WTC11 (cell line): Measurements from ENCODE around the gene CACNA1F. TPM values are rescaled to one million over a fixed set of nuclear protein-coding genes. Genes with fewer than 3 reads are reported as not detected.

Experiments used
- ATAC-seq: fragments of 200-7000 bp; cut with Tn5 transposase; 2 replicates; pipeline ENCODE4 v1.10.0; 2021; ENCODE audit warnings: mild to moderate bottlenecking, moderate library complexity
- CTCF ChIA-PET: fragments of 300-600 bp; sonication (Branson Sonifier 250); formaldehyde crosslinking; loops from one replicate; lab custom pipeline; 2021; ENCODE audit warnings: antibody characterized with exemption; lab: Charles Lee
- POLR2A ChIA-PET: fragments of 350-600 bp; sonication (Branson Sonifier 250); formaldehyde crosslinking; loops from one replicate; lab custom pipeline; 2021; ENCODE audit warnings: antibody characterized with exemption; lab: Charles Lee
- DNase-seq: peaks from one replicate; pipeline ENCODE4 v3.0.0; 2021; ENCODE audit warnings: low spot score
- H3K27ac Mint-ChIP-seq: 2 replicates; pipeline ENCODE4 v1.8.0; 2021; ENCODE audit warnings: mixed read lengths
- H3K27me3 Mint-ChIP-seq: 2 replicates; pipeline ENCODE4 v1.8.0; 2021; ENCODE audit warnings: low read depth, mild to moderate bottlenecking, moderate library complexity, mixed read lengths
- H3K36me3 Mint-ChIP-seq: 2 replicates; pipeline ENCODE4 v1.8.0; 2021; ENCODE audit warnings: mixed read lengths
- H3K4me1 Mint-ChIP-seq: 2 replicates; pipeline ENCODE4 v1.8.0; 2022; ENCODE audit warnings: mixed read lengths
- H3K4me3 Mint-ChIP-seq: 2 replicates; pipeline ENCODE4 v1.8.0; 2021; ENCODE audit warnings: mild to moderate bottlenecking, moderate library complexity, mixed read lengths
- H3K9me3 Mint-ChIP-seq: 2 replicates; pipeline ENCODE4 v1.8.0; 2021; ENCODE audit warnings: mixed read lengths
- CREB1 ChIP-seq: sonication (generic); formaldehyde crosslinking; IDR thresholded peaks from 2 replicates; pipeline ENCODE4 v1.8.0; 2023; ENCODE audit warnings: mild to moderate bottlenecking, missing genetic modification reagents
- JAZF1 ChIP-seq: fragments of 250-450 bp; sonication (Bioruptor Pico); IDR thresholded peaks from 2 replicates; pipeline ENCODE4 v1.9.0; 2021; ENCODE audit warnings: moderate library complexity, mild to moderate bottlenecking, inconsistent platforms
- NFYB ChIP-seq: sonication (generic); formaldehyde crosslinking; conservative IDR thresholded peaks from 2 replicates; pipeline ENCODE4 v1.8.0; 2022; ENCODE audit warnings: low read depth, missing genetic modification reagents
- NR1H2 ChIP-seq: sonication (generic); formaldehyde crosslinking; IDR thresholded peaks from 2 replicates; pipeline ENCODE4 v1.9.0; 2021; ENCODE audit warnings: mild to moderate bottlenecking, moderate library complexity, missing genetic modification reagents
- PRRX2 ChIP-seq: fragments of 250-450 bp; sonication (Bioruptor Pico); IDR thresholded peaks from 2 replicates; pipeline ENCODE4 v1.8.0; 2021; ENCODE audit warnings: mild to moderate bottlenecking
- RELA ChIP-seq: sonication (generic); formaldehyde crosslinking; IDR thresholded peaks from 2 replicates; pipeline ENCODE4 v1.8.1; 2022; ENCODE audit warnings: missing genetic modification reagents, mild to moderate bottlenecking, borderline replicate concordance
- SOX15 ChIP-seq: fragments of 250-450 bp; sonication (Bioruptor Pico); IDR thresholded peaks from 2 replicates; pipeline ENCODE4 v1.9.0; 2021; ENCODE audit warnings: mild to moderate bottlenecking
- ZBTB21 ChIP-seq: sonication (generic); formaldehyde crosslinking; IDR thresholded peaks from 2 replicates; pipeline ENCODE4 v1.8.1; 2023; ENCODE audit warnings: mild to moderate bottlenecking, missing genetic modification reagents, borderline replicate concordance
- ZNF121 ChIP-seq: sonication (generic); formaldehyde crosslinking; IDR thresholded peaks from 2 replicates; pipeline ENCODE4 v1.8.0; 2023; ENCODE audit warnings: missing genetic modification reagents
- ZNF416 ChIP-seq: fragments of 250-450 bp; sonication (Bioruptor Pico); IDR thresholded peaks from 2 replicates; pipeline ENCODE4 v1.9.0; 2021; ENCODE audit warnings: mild to moderate bottlenecking, inconsistent platforms
- ZNF671 ChIP-seq: fragments of 250-450 bp; sonication (Bioruptor Pico); IDR thresholded peaks from 2 replicates; pipeline ENCODE4 v1.8.0; 2021; ENCODE audit warnings: mild to moderate bottlenecking
- total RNA-seq: library from RNA; stranded (reverse); gene quantifications from 3 replicates; pipeline ENCODE4 v1.2.3, GENCODE V29; 2021
- TF ChIP-seq, protein P1 (sequence below): sonication (generic); formaldehyde crosslinking; IDR thresholded peaks from 2 replicates; pipeline ENCODE4 v1.8.0; 2022; ENCODE audit warnings: missing genetic modification reagents
- TF ChIP-seq, protein P2 (sequence below): fragments of 250-450 bp; sonication (Bioruptor Pico); IDR thresholded peaks from 2 replicates; pipeline ENCODE4 v1.9.0; 2021; ENCODE audit warnings: mild to moderate bottlenecking
- TF ChIP-seq, protein P3 (sequence below): sonication (generic); formaldehyde crosslinking; conservative IDR thresholded peaks from 2 replicates; pipeline ENCODE4 v1.8.1; 2022; ENCODE audit warnings: mild to moderate bottlenecking, missing genetic modification reagents
- TF ChIP-seq, protein P4 (sequence below): sonication (generic); formaldehyde crosslinking; IDR thresholded peaks from 2 replicates; pipeline ENCODE4 v1.8.1; 2023; ENCODE audit warnings: mild to moderate bottlenecking, missing genetic modification reagents
- TF ChIP-seq, protein P5 (sequence below): fragments of 250-450 bp; sonication (Bioruptor Pico); IDR thresholded peaks from 2 replicates; pipeline ENCODE4 v1.8.0; 2021; ENCODE audit warnings: mild to moderate bottlenecking
- TF ChIP-seq, protein P6 (sequence below): sonication (generic); formaldehyde crosslinking; IDR thresholded peaks from 2 replicates; pipeline ENCODE4 v1.8.1; 2022; ENCODE audit warnings: missing genetic modification reagents, borderline replicate concordance
- TF ChIP-seq, protein P7 (sequence below): sonication (generic); formaldehyde crosslinking; IDR thresholded peaks from 2 replicates; pipeline ENCODE4 v1.8.0; 2022; ENCODE audit warnings: mild to moderate bottlenecking, missing genetic modification reagents

The CACNA1F gene
- total RNA-seq, 1 experiment from 2014 or later, result 1.6 TPM

DNA sequence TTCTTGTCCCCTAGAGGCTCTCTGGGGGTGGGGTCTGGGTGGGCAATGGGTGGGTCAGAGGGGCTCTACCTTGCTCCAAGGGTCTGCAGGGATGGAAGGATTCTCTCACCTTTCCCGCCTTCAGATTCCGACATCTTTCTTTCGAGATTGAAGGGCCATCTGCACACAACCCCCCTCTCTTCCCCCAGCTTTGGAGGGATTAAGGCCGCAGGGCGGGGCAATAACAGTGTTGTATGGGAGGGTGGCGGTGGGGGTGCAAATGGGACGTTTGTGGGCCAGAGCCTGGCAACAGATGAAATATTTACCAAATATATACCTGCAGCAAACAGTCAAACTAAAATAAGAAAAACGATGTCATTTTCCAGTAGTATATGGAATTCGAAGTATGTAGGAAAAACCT, at the start of gene CACNA1F (continued):
- TF ChIP-seq, protein P1, sequence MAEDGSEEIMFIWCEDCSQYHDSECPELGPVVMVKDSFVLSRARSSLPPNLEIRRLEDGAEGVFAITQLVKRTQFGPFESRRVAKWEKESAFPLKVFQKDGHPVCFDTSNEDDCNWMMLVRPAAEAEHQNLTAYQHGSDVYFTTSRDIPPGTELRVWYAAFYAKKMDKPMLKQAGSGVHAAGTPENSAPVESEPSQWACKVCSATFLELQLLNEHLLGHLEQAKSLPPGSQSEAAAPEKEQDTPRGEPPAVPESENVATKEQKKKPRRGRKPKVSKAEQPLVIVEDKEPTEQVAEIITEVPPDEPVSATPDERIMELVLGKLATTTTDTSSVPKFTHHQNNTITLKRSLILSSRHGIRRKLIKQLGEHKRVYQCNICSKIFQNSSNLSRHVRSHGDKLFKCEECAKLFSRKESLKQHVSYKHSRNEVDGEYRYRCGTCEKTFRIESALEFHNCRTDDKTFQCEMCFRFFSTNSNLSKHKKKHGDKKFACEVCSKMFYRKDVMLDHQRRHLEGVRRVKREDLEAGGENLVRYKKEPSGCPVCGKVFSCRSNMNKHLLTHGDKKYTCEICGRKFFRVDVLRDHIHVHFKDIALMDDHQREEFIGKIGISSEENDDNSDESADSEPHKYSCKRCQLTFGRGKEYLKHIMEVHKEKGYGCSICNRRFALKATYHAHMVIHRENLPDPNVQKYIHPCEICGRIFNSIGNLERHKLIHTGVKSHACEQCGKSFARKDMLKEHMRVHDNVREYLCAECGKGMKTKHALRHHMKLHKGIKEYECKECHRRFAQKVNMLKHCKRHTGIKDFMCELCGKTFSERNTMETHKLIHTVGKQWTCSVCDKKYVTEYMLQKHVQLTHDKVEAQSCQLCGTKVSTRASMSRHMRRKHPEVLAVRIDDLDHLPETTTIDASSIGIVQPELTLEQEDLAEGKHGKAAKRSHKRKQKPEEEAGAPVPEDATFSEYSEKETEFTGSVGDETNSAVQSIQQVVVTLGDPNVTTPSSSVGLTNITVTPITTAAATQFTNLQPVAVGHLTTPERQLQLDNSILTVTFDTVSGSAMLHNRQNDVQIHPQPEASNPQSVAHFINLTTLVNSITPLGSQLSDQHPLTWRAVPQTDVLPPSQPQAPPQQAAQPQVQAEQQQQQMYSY (CRISPR knock-in tag), result no peak
- TF ChIP-seq PRRX2, result no peak
- TF ChIP-seq, all 79 proteins: peak for 0

DNA sequence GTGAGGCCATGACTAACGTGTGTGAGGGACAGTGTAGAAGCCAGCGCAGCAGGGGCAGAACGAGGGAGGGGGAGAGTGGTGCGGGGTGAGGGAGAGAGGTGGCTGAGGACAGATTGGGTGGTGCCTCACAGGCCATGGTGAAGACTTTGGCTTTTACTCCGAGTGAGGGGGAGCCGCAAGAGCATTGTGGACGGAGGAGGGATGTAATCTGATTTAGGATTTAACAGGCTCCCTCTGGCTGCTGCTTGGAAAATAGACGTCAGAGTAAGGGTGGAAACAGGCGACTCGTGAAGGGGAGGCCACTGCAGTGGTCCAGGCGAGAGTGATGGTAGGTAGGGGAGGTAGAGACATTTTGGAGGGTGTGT, 49.5 kb upstream of the CACNA1F start:
- ChIA-PET CTCF (no interaction called here), POLR2A (no interaction called here)
- no peaks in the 10 kb centered on the region for H3K9me3 Mint-ChIP-seq
- H3K36me3 Mint-ChIP-seq, result no peaks in the 10 kb centered on the region
- H3K27ac Mint-ChIP-seq, result no peak overlapping the region; the same call in 1 of the 2 replicates
- H3K4me1 Mint-ChIP-seq, result peaks cover 10% of the 10 kb centered on the region
- H3K27me3 Mint-ChIP-seq, result no peaks in the 10 kb centered on the region
- TF ChIP-seq ZBTB21, result no peak
- ATAC-seq (peak; percentile 86), DNase-seq (peak; percentile 17)
- no peak overlapping the region for H3K4me3 Mint-ChIP-seq

DNA sequence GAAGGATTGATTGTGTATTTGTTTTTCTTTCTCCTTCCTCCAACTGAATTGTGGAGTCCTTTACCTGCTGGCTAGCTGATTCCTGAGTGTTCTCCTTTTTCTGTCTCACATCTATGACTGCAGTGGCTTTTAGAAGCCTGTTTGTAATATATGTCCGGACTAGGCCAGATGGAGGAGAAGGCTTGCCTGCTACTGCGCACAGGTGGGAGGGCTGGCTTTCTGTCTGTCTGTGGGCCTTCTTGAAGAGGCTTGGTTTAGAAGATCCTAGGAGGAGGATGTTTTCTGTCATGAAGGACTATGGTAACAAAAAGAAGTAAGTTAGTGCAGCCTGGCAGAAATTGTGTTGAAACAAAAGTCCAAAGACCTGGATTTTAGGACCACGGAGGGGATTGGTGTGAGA, 44.9 kb upstream of the CACNA1F start:
- peaks cover under 1% of the 10 kb centered on the region; the same call in 1 of the 2 replicates for H3K36me3 Mint-ChIP-seq
- no peaks in the 10 kb centered on the region for H3K27me3 Mint-ChIP-seq
- TF ChIP-seq CREB1 (CRISPR knock-in tag) (no peak), SOX15 (CRISPR knock-in tag) (no peak)
- TF ChIP-seq, protein P2, sequence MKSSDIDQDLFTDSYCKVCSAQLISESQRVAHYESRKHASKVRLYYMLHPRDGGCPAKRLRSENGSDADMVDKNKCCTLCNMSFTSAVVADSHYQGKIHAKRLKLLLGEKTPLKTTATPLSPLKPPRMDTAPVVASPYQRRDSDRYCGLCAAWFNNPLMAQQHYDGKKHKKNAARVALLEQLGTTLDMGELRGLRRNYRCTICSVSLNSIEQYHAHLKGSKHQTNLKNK (CRISPR knock-in tag), result no peak
- TF ChIP-seq, protein P3, sequence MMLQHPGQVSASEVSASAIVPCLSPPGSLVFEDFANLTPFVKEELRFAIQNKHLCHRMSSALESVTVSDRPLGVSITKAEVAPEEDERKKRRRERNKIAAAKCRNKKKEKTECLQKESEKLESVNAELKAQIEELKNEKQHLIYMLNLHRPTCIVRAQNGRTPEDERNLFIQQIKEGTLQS (CRISPR knock-in tag), result no peak
- TF ChIP-seq, protein P4, sequence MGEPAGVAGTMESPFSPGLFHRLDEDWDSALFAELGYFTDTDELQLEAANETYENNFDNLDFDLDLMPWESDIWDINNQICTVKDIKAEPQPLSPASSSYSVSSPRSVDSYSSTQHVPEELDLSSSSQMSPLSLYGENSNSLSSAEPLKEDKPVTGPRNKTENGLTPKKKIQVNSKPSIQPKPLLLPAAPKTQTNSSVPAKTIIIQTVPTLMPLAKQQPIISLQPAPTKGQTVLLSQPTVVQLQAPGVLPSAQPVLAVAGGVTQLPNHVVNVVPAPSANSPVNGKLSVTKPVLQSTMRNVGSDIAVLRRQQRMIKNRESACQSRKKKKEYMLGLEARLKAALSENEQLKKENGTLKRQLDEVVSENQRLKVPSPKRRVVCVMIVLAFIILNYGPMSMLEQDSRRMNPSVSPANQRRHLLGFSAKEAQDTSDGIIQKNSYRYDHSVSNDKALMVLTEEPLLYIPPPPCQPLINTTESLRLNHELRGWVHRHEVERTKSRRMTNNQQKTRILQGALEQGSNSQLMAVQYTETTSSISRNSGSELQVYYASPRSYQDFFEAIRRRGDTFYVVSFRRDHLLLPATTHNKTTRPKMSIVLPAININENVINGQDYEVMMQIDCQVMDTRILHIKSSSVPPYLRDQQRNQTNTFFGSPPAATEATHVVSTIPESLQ (CRISPR knock-in tag), result no peak
- TF ChIP-seq, all 79 proteins: peak for 0
- ATAC-seq (no peak), DNase-seq (no peak)
- ChIA-PET CTCF (no interaction called here), POLR2A (no interaction called here)
- no peaks in the 10 kb centered on the region for H3K9me3 Mint-ChIP-seq
- H3K4me1 Mint-ChIP-seq, result peaks cover 17% of the 10 kb centered on the region
- H3K4me3 Mint-ChIP-seq, result no peak overlapping the region
- H3K27ac Mint-ChIP-seq, result 0 out of 2 replicates have a peak overlapping the region, but pooled peaks have one; percentile 54

DNA sequence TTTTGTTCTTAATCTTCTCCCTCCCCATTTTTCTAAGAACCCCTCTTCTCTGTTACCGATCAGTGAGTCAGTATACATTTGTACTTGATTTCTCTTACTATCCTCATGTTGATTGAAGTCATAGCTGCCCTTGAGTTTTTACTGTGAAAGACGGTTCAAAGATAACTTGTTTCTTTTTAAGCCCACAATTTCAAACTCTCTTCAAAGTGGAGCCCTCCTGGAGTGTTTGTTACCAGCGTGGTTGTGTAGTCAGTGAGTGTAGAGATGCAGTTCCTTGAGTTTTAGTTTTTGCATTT, 44.3 kb upstream of the CACNA1F start:
- no peaks in the 10 kb centered on the region for H3K27me3 Mint-ChIP-seq
- ATAC-seq (no peak), DNase-seq (no peak)
- H3K36me3 Mint-ChIP-seq, result peaks cover 2% of the 10 kb centered on the region; the same call in 1 of the 2 replicates
- ChIA-PET CTCF (no interaction called here), POLR2A (no interaction called here)
- no peak overlapping the region for H3K4me3 Mint-ChIP-seq
- H3K9me3 Mint-ChIP-seq, result no peaks in the 10 kb centered on the region
- 0 out of 2 replicates have a peak overlapping the region, but pooled peaks have one; percentile 54 for H3K27ac Mint-ChIP-seq
- peaks cover 17% of the 10 kb centered on the region for H3K4me1 Mint-ChIP-seq
- TF ChIP-seq, protein P5, sequence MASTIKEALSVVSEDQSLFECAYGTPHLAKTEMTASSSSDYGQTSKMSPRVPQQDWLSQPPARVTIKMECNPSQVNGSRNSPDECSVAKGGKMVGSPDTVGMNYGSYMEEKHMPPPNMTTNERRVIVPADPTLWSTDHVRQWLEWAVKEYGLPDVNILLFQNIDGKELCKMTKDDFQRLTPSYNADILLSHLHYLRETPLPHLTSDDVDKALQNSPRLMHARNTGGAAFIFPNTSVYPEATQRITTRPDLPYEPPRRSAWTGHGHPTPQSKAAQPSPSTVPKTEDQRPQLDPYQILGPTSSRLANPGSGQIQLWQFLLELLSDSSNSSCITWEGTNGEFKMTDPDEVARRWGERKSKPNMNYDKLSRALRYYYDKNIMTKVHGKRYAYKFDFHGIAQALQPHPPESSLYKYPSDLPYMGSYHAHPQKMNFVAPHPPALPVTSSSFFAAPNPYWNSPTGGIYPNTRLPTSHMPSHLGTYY (CRISPR knock-in tag), result no peak
- TF ChIP-seq ZNF121, result no peak
- TF ChIP-seq RELA (CRISPR knock-in tag), result no peak
- TF ChIP-seq ZNF416 (CRISPR knock-in tag), result no peak
- TF ChIP-seq, protein P6, sequence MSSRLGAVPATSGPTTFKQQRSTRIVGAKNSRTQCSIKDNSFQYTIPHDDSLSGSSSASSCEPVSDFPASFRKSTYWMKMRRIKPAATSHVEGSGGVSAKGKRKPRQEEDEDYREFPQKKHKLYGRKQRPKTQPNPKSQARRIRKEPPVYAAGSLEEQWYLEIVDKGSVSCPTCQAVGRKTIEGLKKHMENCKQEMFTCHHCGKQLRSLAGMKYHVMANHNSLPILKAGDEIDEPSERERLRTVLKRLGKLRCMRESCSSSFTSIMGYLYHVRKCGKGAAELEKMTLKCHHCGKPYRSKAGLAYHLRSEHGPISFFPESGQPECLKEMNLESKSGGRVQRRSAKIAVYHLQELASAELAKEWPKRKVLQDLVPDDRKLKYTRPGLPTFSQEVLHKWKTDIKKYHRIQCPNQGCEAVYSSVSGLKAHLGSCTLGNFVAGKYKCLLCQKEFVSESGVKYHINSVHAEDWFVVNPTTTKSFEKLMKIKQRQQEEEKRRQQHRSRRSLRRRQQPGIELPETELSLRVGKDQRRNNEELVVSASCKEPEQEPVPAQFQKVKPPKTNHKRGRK (CRISPR knock-in tag), result no peak
- TF ChIP-seq NFYB (CRISPR knock-in tag), result no peak
- TF ChIP-seq, protein P1 (CRISPR knock-in tag), result no peak
- no peak for TF ChIP-seq ZNF671 (CRISPR knock-in tag)
- TF ChIP-seq JAZF1, result no peak
- TF ChIP-seq NR1H2 (CRISPR knock-in tag), result no peak
- TF ChIP-seq, protein P7, sequence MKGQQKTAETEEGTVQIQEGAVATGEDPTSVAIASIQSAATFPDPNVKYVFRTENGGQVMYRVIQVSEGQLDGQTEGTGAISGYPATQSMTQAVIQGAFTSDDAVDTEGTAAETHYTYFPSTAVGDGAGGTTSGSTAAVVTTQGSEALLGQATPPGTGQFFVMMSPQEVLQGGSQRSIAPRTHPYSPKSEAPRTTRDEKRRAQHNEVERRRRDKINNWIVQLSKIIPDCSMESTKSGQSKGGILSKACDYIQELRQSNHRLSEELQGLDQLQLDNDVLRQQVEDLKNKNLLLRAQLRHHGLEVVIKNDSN (CRISPR knock-in tag), result no peak
